H1 (cell line): ENCODE measurements around the gene PRTN3. TPM values are rescaled to one million over a fixed set of nuclear protein-coding genes. Genes with fewer than 3 reads are reported as not detected.
A peak's percentile ranks its signal among the peaks of the same experiment; 100 is the strongest.

ENCODE experiments used
- ASH2L ChIP-seq: fragments of 200-600, 300-600 bp; sonication (generic); IDR thresholded peaks from one replicate; pipeline ENCODE4 v1.7.1; 2017; ENCODE audit warnings: low read length
- BRCA1 ChIP-seq: IDR thresholded peaks from 2 replicates; pipeline ENCODE4 v1.6.1; 2012; ENCODE audit warnings: low read depth, low read length, improper control_type of control experiment
- CHD7 ChIP-seq: fragments of 300-600 bp; sonication (generic); IDR thresholded peaks from 2 replicates; pipeline ENCODE4 v1.7.1; 2012; ENCODE audit warnings: low read length, moderate library complexity, mild to moderate bottlenecking, inconsistent platforms; ENCODE audit not compliant: insufficient replicate concordance
- HDAC6 ChIP-seq: IDR thresholded peaks from one replicate; pipeline ENCODE4 v1.7.1; 2012; ENCODE audit warnings: low read depth, mild to moderate bottlenecking, inconsistent platforms, low read length, moderate library complexity
- PHF8 ChIP-seq: fragments of 200-600 bp; sonication (generic); conservative IDR thresholded peaks from 2 replicates; pipeline ENCODE4 v1.7.1; 2012; ENCODE audit warnings: low read depth, mild to moderate bottlenecking, inconsistent platforms, low read length, moderate library complexity
- POLR2A ChIP-seq, 2 experiments: IDR thresholded peaks; 1 replicate in 1 of 2; 2 replicates in 1 of 2; pipeline ENCODE4 v1.6.1; 2011; ENCODE audit warnings: low read depth in 2 of 2, low read length in 2 of 2, mild to moderate bottlenecking in 2 of 2; ENCODE audit errors: control extremely low read depth in 1 of 2
- RBBP5 ChIP-seq: IDR thresholded peaks from 2 replicates; pipeline ENCODE4 v1.7.1; 2012; ENCODE audit warnings: low read depth, mild to moderate bottlenecking, inconsistent platforms, low read length, moderate library complexity, borderline replicate concordance
- RXRA ChIP-seq: IDR thresholded peaks from 2 replicates; pipeline ENCODE4 v1.6.1; 2011; ENCODE audit warnings: low read depth, mild to moderate bottlenecking, low read length, moderate library complexity; ENCODE audit not compliant: insufficient read depth
- SIN3A ChIP-seq, 2 experiments: IDR thresholded peaks in 1 of 2; conservative IDR thresholded peaks in 1 of 2; 2 replicates each; pipeline ENCODE4 v1.6.1; 2011 to 2012; ENCODE audit warnings: low read length in 2 of 2, improper control_type of control experiment in 1 of 2, low read depth in 1 of 2, mild to moderate bottlenecking in 1 of 2
- TEAD4 ChIP-seq: IDR thresholded peaks from 2 replicates; pipeline ENCODE4 v1.6.1; 2012; ENCODE audit warnings: low read depth, low read length, inconsistent platforms, mixed read lengths
- polyA plus RNA-seq, 7 experiments: library from polyadenylated mRNA; depleted of rRNA in 3 of 7; stranded (reverse) in 5 of 7; unstranded in 2 of 7; fragments of >200 nt in 5 of 7; fragments of 200-250 nt in 2 of 7; gene quantifications; 1 replicate in 5 of 7; 2 replicates in 1 of 7; 4 replicates in 1 of 7; pipeline versions ENCODE4 v1.2.1 to v1.2.3, GENCODE V29; 2011 to 2013; ENCODE audit warnings: missing spikeins in 2 of 7, mixed read lengths in 2 of 7
- total RNA-seq: library from RNA; stranded (reverse); fragmentation: NEBNext Ultra II Directional; extraction: Animal tissue kit (Norgen Biotek cat#: 25700); gene quantifications from 2 replicates; pipeline ENCODE4 v1.2.1, GENCODE V29; 2021

The PRTN3 gene
- total and polyA plus RNA-seq, 2 of the 8 experiments (the other 6 are each of a cell fraction or from before 2014, with no cell fraction given): 0.39 to 2.1 TPM

- TF ChIP-seq CHD7 (no peak), POLR2A (IDR thresholded peaks at IDR 0.05; ENCODE audit: control extremely low read depth in 1 of 2, low read depth in 2 of 2, low read length in 2 of 2) (peak in 1 of 2 experiments; percentile 96; a peak in 2 of 3 replicates), SIN3A (conservative IDR thresholded peaks at IDR 0.05 in 1 of 2, IDR thresholded peaks at IDR 0.05 in 1 of 2; ENCODE audit: low read depth in 1 of 2, low read length in 2 of 2) (peak in 1 of 2 experiments; percentile 87; a peak in 1 of 4 replicates), PHF8 (no peak; the same call in 1 of the 2 replicates), RBBP5 (no peak), ASH2L (no peak), RXRA (no peak), HDAC6 (no peak), TEAD4 (no peak), BRCA1 (no peak)
These were observed 43.9 kb upstream of the PRTN3 start, which contains the start of gene PTBP1 (continued) for GRCh38 chr19:796692-797527.
